OCI-LY3 (cell line): ENCODE results near the gene TNFRSF18.

Experiments
- H2AFZ ChIP-seq: fragments of 200-600, 300-600 bp; shearing (Covaris generic); 2 replicates; pipeline ENCODE4 v1.6.0; 2014; ENCODE audit warnings: antibody characterized with exemption, low read depth, low read length
- H3K27ac ChIP-seq: fragments of 200-600, 300-600 bp; sonication (generic); 2 replicates; pipeline ENCODE4 v1.5.1; 2014; ENCODE audit warnings: mild to moderate bottlenecking, low read length, moderate library complexity, mixed read lengths
- H3K27me3 ChIP-seq: fragments of 200-600, 300-600 bp; sonication (generic); 2 replicates; pipeline ENCODE4 v1.6.1; 2014; ENCODE audit warnings: low read depth, low read length, mixed read lengths
- H3K36me3 ChIP-seq: fragments of 200-600, 300-600 bp; sonication (generic); replicated peaks from 2 replicates; pipeline ENCODE3; 2014; ENCODE audit warnings: low read depth, low read length, mixed read lengths
- H3K4me1 ChIP-seq: fragments of 300-600, 200-600 bp; sonication (generic); 2 replicates; pipeline ENCODE4 v1.6.1; 2014; ENCODE audit warnings: low read length, mixed read lengths
- H3K4me2 ChIP-seq: fragments of 200-600, 300-600 bp; sonication (generic); 2 replicates; pipeline ENCODE4 v1.6.1; 2014; ENCODE audit warnings: low read length, mixed read lengths
- H3K4me3 ChIP-seq: fragments of 300-600, 200-600 bp; sonication (generic); 2 replicates; pipeline ENCODE4 v1.5.1; 2014; ENCODE audit warnings: antibody characterized with exemption, mild to moderate bottlenecking, low read length, moderate library complexity
- H3K79me2 ChIP-seq: fragments of 300-600, 200-600 bp; shearing (Covaris generic); 2 replicates; pipeline ENCODE4 v1.6.1; 2014; ENCODE audit warnings: mild to moderate bottlenecking, low read length, mixed read lengths
- H3K9ac ChIP-seq: fragments of 300-600, 200-600 bp; shearing (Covaris generic); 2 replicates; pipeline ENCODE4 v1.6.0; 2014; ENCODE audit warnings: mild to moderate bottlenecking, low read length, moderate library complexity
- H3K9me3 ChIP-seq: fragments of 200-600, 300-600 bp; shearing (Covaris generic); 2 replicates; pipeline ENCODE4 v1.6.1; 2014; ENCODE audit warnings: low read length, mixed read lengths; ENCODE audit not compliant: insufficient read depth
- H4K20me1 ChIP-seq: fragments of 200-600, 300-600 bp; sonication (generic); 2 replicates; pipeline ENCODE4 v1.6.1; 2016; ENCODE audit warnings: low read length, mixed read lengths; ENCODE audit not compliant: insufficient read depth
- CTCF ChIP-seq: fragments of 200-600, 300-600 bp; sonication (generic); IDR thresholded peaks from 2 replicates; pipeline ENCODE4 v1.5.1; 2014; ENCODE audit warnings: antibody characterized with exemption, low read length, low read depth
- EZH2phosphoT487 ChIP-seq: fragments of 200-600 bp; shearing (Covaris generic); IDR thresholded peaks from 2 replicates; pipeline ENCODE4 v1.6.1; 2018; ENCODE audit warnings: antibody characterized with exemption, mixed run types, low read depth

Gene TNFRSF18

GRCh38 chr1:1175221-1176062 lies 30.9 kb downstream of the TNFRSF18 start:
- H3K79me2 ChIP-seq, result no peaks in the 10 kb centered on the region
- H3K4me2 ChIP-seq, result no peak overlapping the region
- H3K27ac ChIP-seq, result no peak overlapping the region
- H3K9me3 ChIP-seq, result no peaks in the 10 kb centered on the region
- H3K4me1 ChIP-seq, result peaks cover 20% of the 10 kb centered on the region
- no peak overlapping the region for H3K9ac ChIP-seq
- H4K20me1 ChIP-seq, result no peaks in the 10 kb centered on the region
- H3K27me3 ChIP-seq, result peaks cover 6% of the 10 kb centered on the region
- H3K4me3 ChIP-seq, result no peak overlapping the region
- TF ChIP-seq CTCF (no peak), EZH2phosphoT487 (no peak)
- no peak overlapping the region for H2AFZ ChIP-seq
- H3K36me3 ChIP-seq, result no peaks in the 10 kb centered on the region

DNA sequence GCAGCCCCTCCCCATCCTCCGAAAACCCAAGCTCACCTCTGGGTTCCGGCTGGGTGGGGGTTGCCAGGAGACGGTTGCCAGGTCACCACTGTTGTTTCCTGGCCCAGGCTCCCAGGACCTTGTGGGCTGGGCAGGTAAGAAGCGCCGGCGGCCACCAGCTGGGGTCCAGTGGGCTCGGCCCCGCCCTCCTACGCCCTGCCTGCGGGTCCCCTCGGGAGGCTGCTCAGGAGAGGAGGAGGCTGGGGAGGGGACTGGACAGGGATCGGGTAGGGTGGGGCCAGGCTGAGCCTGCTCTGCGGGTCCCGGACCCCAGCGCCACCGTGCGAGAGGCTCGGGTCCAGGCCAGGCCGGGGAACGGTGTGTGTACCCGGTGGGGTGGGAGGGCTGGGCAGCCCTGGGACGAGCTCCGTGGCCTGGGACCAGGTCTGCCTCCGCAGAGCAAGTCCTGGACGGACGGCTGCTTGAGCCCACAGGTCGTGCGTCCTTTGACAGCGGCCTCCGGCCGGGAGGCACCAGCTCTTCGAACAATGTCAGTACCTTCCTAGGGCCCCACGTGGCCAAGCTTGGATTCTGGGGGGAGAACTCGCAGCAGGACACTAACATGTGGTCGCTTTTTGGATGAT lies 32.5 kb downstream of the TNFRSF18 start, which contains the start of gene TTLL10:
Gene TTLL10, plus strand, starts transcription at position 88 of the 623 bp plus-strand sequence. CDS start 5,336 bp downstream, outside the sequence.
- no peaks in the 10 kb centered on the region for H3K9me3 ChIP-seq
- no peak within 1 kb of the TSS for H3K4me3 ChIP-seq
- no peaks in the 10 kb centered on the region for H3K79me2 ChIP-seq
- H3K4me1 ChIP-seq, result peaks cover 36% of the 10 kb centered on the region
- H4K20me1 ChIP-seq, result no peaks in the 10 kb centered on the region
- TF ChIP-seq CTCF (no peak), EZH2phosphoT487 (no peak)
- no peak within 1 kb of the TSS for H3K27ac ChIP-seq
- H3K4me2 ChIP-seq, result no peak within 1 kb of the TSS
- H3K9ac ChIP-seq, result no peak within 1 kb of the TSS
- H3K27me3 ChIP-seq, result peaks cover 22% of the 10 kb centered on the region
- H2AFZ ChIP-seq, result no peak within 1 kb of the TSS
- H3K36me3 ChIP-seq, result no peaks in the 10 kb centered on the region

DNA sequence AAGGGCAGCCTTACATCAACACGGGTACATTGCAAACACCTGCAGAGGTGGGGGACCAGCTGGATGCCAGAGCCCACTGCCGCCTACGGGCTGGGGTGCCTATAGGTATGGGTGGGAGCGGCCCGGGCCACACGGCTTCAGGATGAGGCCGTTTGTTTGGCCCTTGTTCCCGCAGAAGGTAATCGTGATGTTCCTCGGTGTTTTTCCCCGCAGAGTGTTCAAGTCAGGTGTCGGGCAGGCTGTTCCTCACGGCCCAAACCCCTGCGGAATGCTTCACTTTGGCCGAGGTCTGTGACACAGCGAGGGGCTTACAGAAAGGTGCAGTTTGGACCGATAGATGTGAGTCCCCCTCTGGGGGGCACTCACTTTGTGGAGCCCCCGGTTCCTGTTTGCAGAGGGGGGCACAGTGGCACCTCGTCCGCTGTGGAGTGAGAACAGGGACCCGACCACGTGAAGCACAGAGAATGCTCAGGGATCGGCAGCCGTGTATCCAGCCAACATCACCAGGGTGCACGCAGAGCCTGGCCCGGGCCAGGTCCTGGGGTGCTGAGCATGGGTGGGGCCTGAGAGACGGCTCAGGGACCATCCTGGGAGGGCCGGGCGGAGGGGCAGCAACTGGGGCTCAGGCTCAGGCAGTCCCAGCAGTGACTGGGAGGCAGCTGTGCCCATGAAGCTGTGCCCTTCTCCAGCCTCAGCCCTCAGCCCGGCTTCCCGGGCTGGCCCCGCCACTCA lies 33.2 kb downstream of the TNFRSF18 start:
- Histone ChIP-seq H4K20me1 (no peaks in the 10 kb centered on the region), H2AFZ (no peak overlapping the region), H3K36me3 (no peaks in the 10 kb centered on the region), H3K27ac (no peak overlapping the region), H3K9me3 (no peaks in the 10 kb centered on the region), H3K4me1 (peaks cover 42% of the 10 kb centered on the region), H3K9ac (no peak overlapping the region), H3K27me3 (peaks cover 28% of the 10 kb centered on the region), H3K4me2 (no peak overlapping the region), H3K79me2 (no peaks in the 10 kb centered on the region), H3K4me3 (no peak overlapping the region)
- TF ChIP-seq CTCF (no peak), EZH2phosphoT487 (no peak)
